HepG2 (cell line): ENCODE results near the gene CADM4. TPM values are rescaled to one million over a fixed set of nuclear protein-coding genes. Genes with fewer than 3 reads are reported as not detected.
A peak's percentile ranks its signal among the peaks of the same experiment; 100 is the strongest.

Experiments
- ATF7-NPFF ChIP-seq: sonication (generic); formaldehyde crosslinking; IDR thresholded peaks from 2 replicates; pipeline ENCODE4 v1.8.1; 2023; ENCODE audit warnings: mild to moderate bottlenecking, low read depth, missing genetic modification reagents, moderate library complexity
- CBX5 ChIP-seq: sonication (generic); formaldehyde crosslinking; IDR thresholded peaks from 2 replicates; pipeline ENCODE4 v1.4.0; 2020; ENCODE audit warnings: missing genetic modification reagents, borderline replicate concordance
- DNMT3B ChIP-seq: conservative IDR thresholded peaks from 2 replicates; pipeline ENCODE4 v1.6.1; 2016; ENCODE audit warnings: missing biosample characterization, control low read depth
- HDAC2 ChIP-seq: sonication (generic); formaldehyde crosslinking; IDR thresholded peaks from 2 replicates; pipeline ENCODE4 v1.4.0; 2020; ENCODE audit warnings: missing genetic modification reagents
- HHEX ChIP-seq: IDR thresholded peaks from 2 replicates; pipeline ENCODE4 v1.6.1; 2016; ENCODE audit warnings: control low read depth
- HNRNPLL ChIP-seq: fragments of 200-400 bp; formaldehyde crosslinking; IDR thresholded peaks from 2 replicates; pipeline ENCODE4 v1.6.1; 2017; ENCODE audit warnings: mild to moderate bottlenecking, low read depth, low read length; ENCODE audit not compliant: poor library complexity, severe bottlenecking
- HOXD1 ChIP-seq: sonication (generic); formaldehyde crosslinking; IDR thresholded peaks from 2 replicates; pipeline ENCODE4 v1.5.0; 2020; ENCODE audit warnings: missing genetic modification reagents
- LCORL ChIP-seq, 2 experiments: fragments of 450-650 bp in 1 of 2; sonication (generic) in 1 of 2; formaldehyde crosslinking in 1 of 2; IDR thresholded peaks; 2 replicates each; pipeline versions ENCODE4 v1.5.0 to v1.6.1; 2017 to 2020; ENCODE audit warnings: antibody characterized with exemption in 1 of 2, missing genetic modification reagents in 1 of 2
- MED1 ChIP-seq: sonication (generic); formaldehyde crosslinking; IDR thresholded peaks from 2 replicates; pipeline ENCODE4 v1.4.0; 2020; ENCODE audit warnings: missing genetic modification reagents
- MTA1 ChIP-seq: sonication (generic); formaldehyde crosslinking; IDR thresholded peaks from 2 replicates; pipeline ENCODE4 v1.4.0; 2020; ENCODE audit warnings: missing genetic modification reagents, mild to moderate bottlenecking, borderline replicate concordance
- MTF1 ChIP-seq: sonication (generic); formaldehyde crosslinking; IDR thresholded peaks from 2 replicates; pipeline ENCODE4 v1.5.0; 2020; ENCODE audit warnings: missing genetic modification reagents
- NCOA2 ChIP-seq: sonication (generic); formaldehyde crosslinking; IDR thresholded peaks from 2 replicates; pipeline ENCODE4 v1.8.0; 2022; ENCODE audit warnings: inconsistent platforms
- NFYB ChIP-seq: sonication (generic); formaldehyde crosslinking; IDR thresholded peaks from 2 replicates; pipeline ENCODE4 v1.4.0; 2020; ENCODE audit warnings: missing genetic modification reagents
- SAP130 ChIP-seq: IDR thresholded peaks from 2 replicates; pipeline ENCODE4 v1.6.1; 2016; ENCODE audit warnings: low read depth
- SMYD3 ChIP-seq: sonication (generic); formaldehyde crosslinking; IDR thresholded peaks from 2 replicates; pipeline ENCODE4 v1.8.1; 2023; ENCODE audit warnings: mild to moderate bottlenecking, missing genetic modification reagents
- SP2 ChIP-seq: sonication (generic); formaldehyde crosslinking; IDR thresholded peaks from 2 replicates; pipeline ENCODE4 v1.5.1; 2020; ENCODE audit warnings: mild to moderate bottlenecking, missing genetic modification reagents
- U2AF1 ChIP-seq: fragments of 200-400 bp; formaldehyde crosslinking; optimal IDR thresholded peaks from 2 replicates; pipeline ENCODE3; 2017; ENCODE audit warnings: mild to moderate bottlenecking, low read depth, low read length
- ZFAT ChIP-seq: sonication (generic); formaldehyde crosslinking; conservative IDR thresholded peaks from 2 replicates; pipeline ENCODE4 v1.8.1; 2023; ENCODE audit warnings: missing genetic modification reagents, inconsistent platforms
- ZNF12 ChIP-seq: sonication (generic); formaldehyde crosslinking; IDR thresholded peaks from 2 replicates; pipeline ENCODE4 v1.5.0; 2020; ENCODE audit warnings: missing genetic modification reagents
- ZNF335 ChIP-seq: sonication (generic); formaldehyde crosslinking; IDR thresholded peaks from 2 replicates; pipeline ENCODE4 v1.4.0; 2020; ENCODE audit warnings: missing genetic modification reagents
- ZNF589 ChIP-seq: sonication (generic); formaldehyde crosslinking; conservative IDR thresholded peaks from 2 replicates; pipeline ENCODE4 v1.8.0; 2022; ENCODE audit warnings: mild to moderate bottlenecking, moderate library complexity, missing genetic modification reagents
- ZNF780A ChIP-seq: sonication (generic); formaldehyde crosslinking; IDR thresholded peaks from 2 replicates; pipeline ENCODE4 v1.8.0; 2022; ENCODE audit warnings: mild to moderate bottlenecking, missing genetic modification reagents, moderate library complexity
- ZNF883 ChIP-seq: sonication (generic); formaldehyde crosslinking; IDR thresholded peaks from 2 replicates; pipeline ENCODE4 v1.5.1; 2020; ENCODE audit warnings: mild to moderate bottlenecking, missing genetic modification reagents; ENCODE audit errors: not compliant biosample characterization
- polyA plus RNA-seq, 8 experiments: library from polyadenylated mRNA; depleted of rRNA in 3 of 8; stranded (reverse) in 7 of 8; unstranded in 1 of 8; fragments of >200 nt; fragmentation: Illumina TruSeq in 4 of 8; extraction: Trizol in 4 of 8; gene quantifications; 2 replicates each; pipeline versions ENCODE4 v1.2.1 to v1.2.3, GENCODE V29; 2011 to 2016; ENCODE audit warnings: low read depth in 4 of 8, missing spikeins in 1 of 8, mixed read lengths in 1 of 8; ENCODE audit not compliant: insufficient read depth in 1 of 8
- total RNA-seq, 5 experiments: library from RNA; depleted of rRNA; stranded (reverse); fragments of >200 nt; fragmentation: Illumina TruSeq; extraction: Trizol; gene quantifications; 2 replicates each; pipeline ENCODE4 v1.2.3, GENCODE V29; 2016; ENCODE audit warnings: low read depth in 1 of 5
- TF ChIP-seq, protein P1 (sequence below): sonication (generic); formaldehyde crosslinking; IDR thresholded peaks from 2 replicates; pipeline ENCODE4 v1.8.0; 2022; ENCODE audit warnings: mild to moderate bottlenecking, missing genetic modification reagents; ENCODE audit not compliant: insufficient replicate concordance
- TF ChIP-seq, protein P2 (sequence below): sonication (generic); formaldehyde crosslinking; conservative IDR thresholded peaks from 2 replicates; pipeline ENCODE4 v1.8.0; 2022; ENCODE audit warnings: missing genetic modification reagents
- TF ChIP-seq, protein P3 (sequence below): sonication (generic); formaldehyde crosslinking; IDR thresholded peaks from 2 replicates; pipeline ENCODE4 v1.4.0; 2020; ENCODE audit warnings: missing genetic modification reagents, borderline replicate concordance

The CADM4 gene
- total and polyA plus RNA-seq, 2 of the 13 experiments (the other 11 are each of a cell fraction or from before 2014, with no cell fraction given), result 8.5 to 16.0 TPM

- TF ChIP-seq U2AF1 (no peak), ZNF589 (peak; percentile 68), NFYB (CRISPR knock-in tag) (0 out of 2 replicates have a peak, but pooled peaks have one; percentile 1), CBX5 (CRISPR knock-in tag) (no peak), HHEX (CRISPR knock-in tag) (no peak), ATF7-NPFF (CRISPR knock-in tag) (peak; percentile 77), HDAC2 (no peak; the same call in 1 of the 2 replicates), ZNF780A (CRISPR knock-in tag) (no peak), SAP130 (CRISPR knock-in tag) (peak; percentile 76), ZNF335 (peak; percentile 67; the same call in 1 of the 2 replicates), MTA1 (CRISPR knock-in tag) (peak; percentile 96; the same call in 1 of the 2 replicates), DNMT3B (no peak; the same call in 1 of the 2 replicates), ZNF883 (no peak), MTF1 (CRISPR knock-in tag) (peak; percentile 82; the same call in 1 of the 2 replicates), ZFAT (0 out of 2 replicates have a peak, but pooled peaks have one; percentile 70), HNRNPLL (peak; percentile 98), SP2 (no peak), MED1 (CRISPR knock-in tag) (peak; percentile 69), HOXD1 (CRISPR knock-in tag) (peak; percentile 88), NCOA2 (CRISPR knock-in tag) (peak; percentile 37), LCORL (IDR thresholded peaks at IDR 0.05) (no peak), LCORL (CRISPR knock-in tag; IDR thresholded peaks at IDR 0.05) (no peak), ZNF12 (CRISPR knock-in tag) (0 out of 2 replicates have a peak, but pooled peaks have one; percentile 13), SMYD3 (CRISPR knock-in tag) (peak; percentile 87; the same call in 1 of the 2 replicates)
- TF ChIP-seq, protein P1, sequence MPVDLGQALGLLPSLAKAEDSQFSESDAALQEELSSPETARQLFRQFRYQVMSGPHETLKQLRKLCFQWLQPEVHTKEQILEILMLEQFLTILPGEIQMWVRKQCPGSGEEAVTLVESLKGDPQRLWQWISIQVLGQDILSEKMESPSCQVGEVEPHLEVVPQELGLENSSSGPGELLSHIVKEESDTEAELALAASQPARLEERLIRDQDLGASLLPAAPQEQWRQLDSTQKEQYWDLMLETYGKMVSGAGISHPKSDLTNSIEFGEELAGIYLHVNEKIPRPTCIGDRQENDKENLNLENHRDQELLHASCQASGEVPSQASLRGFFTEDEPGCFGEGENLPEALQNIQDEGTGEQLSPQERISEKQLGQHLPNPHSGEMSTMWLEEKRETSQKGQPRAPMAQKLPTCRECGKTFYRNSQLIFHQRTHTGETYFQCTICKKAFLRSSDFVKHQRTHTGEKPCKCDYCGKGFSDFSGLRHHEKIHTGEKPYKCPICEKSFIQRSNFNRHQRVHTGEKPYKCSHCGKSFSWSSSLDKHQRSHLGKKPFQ (CRISPR knock-in tag), result peak; percentile 80
- TF ChIP-seq, protein P2, sequence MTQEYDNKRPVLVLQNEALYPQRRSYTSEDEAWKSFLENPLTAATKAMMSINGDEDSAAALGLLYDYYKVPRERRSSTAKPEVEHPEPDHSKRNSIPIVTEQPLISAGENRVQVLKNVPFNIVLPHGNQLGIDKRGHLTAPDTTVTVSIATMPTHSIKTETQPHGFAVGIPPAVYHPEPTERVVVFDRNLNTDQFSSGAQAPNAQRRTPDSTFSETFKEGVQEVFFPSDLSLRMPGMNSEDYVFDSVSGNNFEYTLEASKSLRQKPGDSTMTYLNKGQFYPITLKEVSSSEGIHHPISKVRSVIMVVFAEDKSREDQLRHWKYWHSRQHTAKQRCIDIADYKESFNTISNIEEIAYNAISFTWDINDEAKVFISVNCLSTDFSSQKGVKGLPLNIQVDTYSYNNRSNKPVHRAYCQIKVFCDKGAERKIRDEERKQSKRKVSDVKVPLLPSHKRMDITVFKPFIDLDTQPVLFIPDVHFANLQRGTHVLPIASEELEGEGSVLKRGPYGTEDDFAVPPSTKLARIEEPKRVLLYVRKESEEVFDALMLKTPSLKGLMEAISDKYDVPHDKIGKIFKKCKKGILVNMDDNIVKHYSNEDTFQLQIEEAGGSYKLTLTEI (CRISPR knock-in tag), result no peak
- TF ChIP-seq, protein P3, sequence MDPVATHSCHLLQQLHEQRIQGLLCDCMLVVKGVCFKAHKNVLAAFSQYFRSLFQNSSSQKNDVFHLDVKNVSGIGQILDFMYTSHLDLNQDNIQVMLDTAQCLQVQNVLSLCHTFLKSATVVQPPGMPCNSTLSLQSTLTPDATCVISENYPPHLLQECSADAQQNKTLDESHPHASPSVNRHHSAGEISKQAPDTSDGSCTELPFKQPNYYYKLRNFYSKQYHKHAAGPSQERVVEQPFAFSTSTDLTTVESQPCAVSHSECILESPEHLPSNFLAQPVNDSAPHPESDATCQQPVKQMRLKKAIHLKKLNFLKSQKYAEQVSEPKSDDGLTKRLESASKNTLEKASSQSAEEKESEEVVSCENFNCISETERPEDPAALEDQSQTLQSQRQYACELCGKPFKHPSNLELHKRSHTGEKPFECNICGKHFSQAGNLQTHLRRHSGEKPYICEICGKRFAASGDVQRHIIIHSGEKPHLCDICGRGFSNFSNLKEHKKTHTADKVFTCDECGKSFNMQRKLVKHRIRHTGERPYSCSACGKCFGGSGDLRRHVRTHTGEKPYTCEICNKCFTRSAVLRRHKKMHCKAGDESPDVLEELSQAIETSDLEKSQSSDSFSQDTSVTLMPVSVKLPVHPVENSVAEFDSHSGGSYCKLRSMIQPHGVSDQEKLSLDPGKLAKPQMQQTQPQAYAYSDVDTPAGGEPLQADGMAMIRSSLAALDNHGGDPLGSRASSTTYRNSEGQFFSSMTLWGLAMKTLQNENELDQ (CRISPR knock-in tag), result no peak
These were observed 20.2 kb downstream of the CADM4 start, which contains the start of gene ZNF428 (continued) for GRCh38 chr19:43619262-43620060.
